HL-60 (cell line): Measurements from ENCODE around the gene SRGAP3.

Experiments
- DNase-seq, 2 experiments: peaks; one replicate each; pipeline ENCODE4 v3.0.0-alpha.2; 2010 to 2020; ENCODE audit warnings: low read depth in 1 of 2, low spot score in 1 of 2
- H3K27ac ChIP-seq: fragments of 250-450 bp; sonication (Bioruptor Pico); replicated peaks from 2 replicates; pipeline ENCODE4 v1.5.1; 2020; ENCODE audit warnings: mild to moderate bottlenecking, moderate library complexity
- H3K27me3 ChIP-seq: fragments of 250-450 bp; sonication (Bioruptor Pico); 2 replicates; pipeline ENCODE4 v1.5.1; 2021; ENCODE audit warnings: mild to moderate bottlenecking, moderate library complexity; ENCODE audit not compliant: insufficient read depth, poor library complexity, severe bottlenecking
- H3K4me3 ChIP-seq: replicated peaks from 2 replicates; pipeline ENCODE4 v1.5.1; 2011; ENCODE audit warnings: mild to moderate bottlenecking, control low read depth, low read length; ENCODE audit not compliant: insufficient read depth
- CTCF ChIP-seq: IDR thresholded peaks from one replicate; pipeline ENCODE4 v1.5.1; 2011; ENCODE audit warnings: low read length, control low read depth, inconsistent platforms; ENCODE audit not compliant: insufficient read depth
- GABPA ChIP-seq: IDR thresholded peaks from 2 replicates; pipeline ENCODE4 v1.6.1; 2012; ENCODE audit warnings: low read depth
- POLR2AphosphoS5 ChIP-seq: IDR thresholded peaks from 2 replicates; pipeline ENCODE4 v1.6.1; 2012; ENCODE audit warnings: low read depth
- REST ChIP-seq: IDR thresholded peaks from 2 replicates; pipeline ENCODE4 v1.6.1; 2012; ENCODE audit warnings: low read depth; ENCODE audit not compliant: insufficient replicate concordance
- SPI1 ChIP-seq: IDR thresholded peaks from 2 replicates; pipeline ENCODE4 v1.6.1; 2012; ENCODE audit warnings: low read depth, mild to moderate bottlenecking, borderline replicate concordance

SRGAP3 gene

DNA sequence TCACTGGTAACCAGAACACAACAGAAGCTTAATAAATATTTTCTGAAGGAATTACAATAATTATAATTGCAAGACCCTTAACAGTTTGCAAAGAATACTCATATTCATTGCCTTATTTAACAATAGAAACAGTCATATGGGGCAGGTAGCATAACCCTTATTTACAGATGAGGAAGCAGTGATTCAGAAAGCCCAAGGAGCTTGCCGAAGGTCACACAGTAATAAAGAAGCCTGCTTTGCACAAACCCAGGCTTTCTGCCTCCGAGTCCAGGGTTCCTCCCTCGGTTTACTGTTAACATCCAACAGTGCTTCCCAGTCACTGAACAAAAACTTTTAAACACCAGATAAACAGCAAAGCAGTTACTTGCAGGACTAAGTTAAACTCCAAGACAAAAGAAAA lies 35.3 kb downstream of the SRGAP3 start:
- TF ChIP-seq CTCF (no peak), POLR2AphosphoS5 (no peak), REST (no peak), GABPA (no peak), SPI1 (no peak)
- H3K4me3 ChIP-seq: no peak overlapping the region
- no peak overlapping the region for H3K27ac ChIP-seq

DNA sequence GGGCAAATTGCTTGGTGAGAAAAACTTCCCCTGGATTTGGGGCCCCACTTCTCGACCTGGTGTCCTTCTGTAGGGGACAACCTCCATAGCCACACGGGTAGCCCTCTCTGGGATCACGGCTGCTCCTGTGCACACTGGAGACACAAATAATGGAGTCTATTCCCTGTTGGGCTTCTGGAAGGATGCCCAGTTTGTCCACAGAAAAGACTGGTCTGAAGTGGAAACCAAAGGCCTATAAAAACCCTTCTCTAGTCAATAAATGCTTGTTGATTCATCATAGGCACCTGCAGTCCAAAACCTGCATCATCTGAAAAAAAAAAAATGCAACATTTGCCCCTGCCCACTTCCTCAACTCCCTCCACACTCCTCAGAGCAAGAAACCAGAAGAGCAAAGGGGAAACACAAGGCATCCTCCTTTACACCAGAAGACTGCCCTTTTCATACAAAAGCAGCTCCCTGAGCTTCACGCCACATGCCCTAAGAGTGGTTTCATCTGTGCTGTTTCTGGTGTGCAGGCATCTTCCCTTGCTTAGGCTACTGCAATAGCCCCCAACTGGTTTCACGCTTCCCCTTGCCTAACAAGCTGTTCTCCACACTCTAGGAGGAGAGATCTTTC lies 36.3 kb downstream of the SRGAP3 start:
- DNase-seq: no peak
- Histone ChIP-seq H3K27me3 (no peaks in the 10 kb centered on the region), H3K4me3 (no peak overlapping the region), H3K27ac (no peak overlapping the region)
- TF ChIP-seq POLR2AphosphoS5: no peak
- no peak for TF ChIP-seq SPI1
- no peak for TF ChIP-seq REST
- no peak for TF ChIP-seq GABPA
- no peak for TF ChIP-seq CTCF

More for the DNA sequence above, 35.3 kb downstream of the SRGAP3 start:
- H3K27me3 ChIP-seq: no peaks in the 10 kb centered on the region
- no peak for DNase-seq

DNA sequence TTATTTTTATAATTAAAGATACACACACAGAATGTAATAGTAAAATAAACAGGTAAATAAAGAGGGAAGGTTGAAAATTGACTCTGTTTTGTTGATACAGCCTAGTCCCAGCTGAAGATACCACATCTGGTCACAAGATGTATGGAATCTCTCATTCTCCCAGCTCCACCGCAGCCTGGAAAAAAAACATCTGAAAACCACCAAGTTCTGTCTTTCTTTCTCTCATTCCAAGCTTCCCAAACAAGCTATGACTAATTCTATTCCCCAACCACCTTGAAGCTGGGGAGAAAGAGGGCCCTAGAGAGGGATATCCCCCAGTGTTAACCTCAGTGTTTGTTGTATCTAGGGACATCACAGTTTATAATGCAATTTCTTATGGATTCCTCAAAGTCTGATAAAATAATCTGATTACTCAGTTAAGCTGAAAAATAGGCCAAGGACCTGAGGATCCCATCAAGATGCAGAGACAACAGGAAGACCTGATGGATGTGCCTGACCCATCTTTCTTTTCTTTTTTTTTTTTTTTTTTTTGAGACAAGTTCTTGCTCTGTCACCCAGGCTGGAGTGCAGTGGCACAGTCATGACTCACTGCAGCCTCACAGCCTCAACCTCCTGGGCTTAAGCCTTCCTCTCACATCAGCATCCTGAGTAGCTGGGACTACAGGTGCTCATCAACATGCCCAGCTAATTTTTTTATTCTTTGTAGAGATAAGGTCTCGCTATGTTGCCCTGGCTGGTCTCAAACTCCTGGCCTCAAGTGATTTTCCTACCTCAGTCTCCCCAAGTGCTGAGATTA lies 38.1 kb downstream of the SRGAP3 start:
- no peak for TF ChIP-seq CTCF
- no peak for TF ChIP-seq POLR2AphosphoS5
- TF ChIP-seq SPI1: no peak
- no peak for TF ChIP-seq GABPA
- no peak for TF ChIP-seq REST
- Histone ChIP-seq H3K27ac (no peak overlapping the region), H3K4me3 (no peak overlapping the region), H3K27me3 (no peaks in the 10 kb centered on the region)
- no peak for DNase-seq
